Measurements from ENCODE around the gene PTPRN2. TPM values are rescaled to one million over a fixed set of nuclear protein-coding genes. Genes with fewer than 3 reads are reported as not detected.
A peak's percentile ranks its signal among the peaks of the same experiment; 100 is the strongest.

The PTPRN2 gene
- total and polyA plus RNA-seq, 2 of the 8 experiments (the other 6 are each of a cell fraction or from before 2014, with no cell fraction given) = 2.6 to 4.5 TPM

- FAIRE-seq (no peak), DNase-seq (ENCODE audit: low read depth in 1 of 2, low spot score in 2 of 2) (no peak)
- H3K23ac ChIP-seq (ENCODE audit: insufficient read length) = no peak overlapping the region
Observed at GRCh38 chr7:158264881-158265742, 322.5 kb downstream of the PTPRN2 start.

More at GRCh38 chr7:158264881-158265742, 322.5 kb downstream of the PTPRN2 start:
- Histone ChIP-seq H3K27me3 (replicated peaks in 1 of 4; ENCODE audit: control insufficient read depth in 3 of 4, extremely low read depth in 1 of 4, insufficient read depth in 3 of 4, low read length in 3 of 4) (no peaks in the 10 kb centered on the region), H4K91ac (replicated peaks; ENCODE audit: insufficient read length, low read length) (no peak overlapping the region), H3K4ac (replicated peaks; ENCODE audit: insufficient read length, low read depth, low read length) (no peak overlapping the region), H3K56ac (replicated peaks; ENCODE audit: insufficient read length, low read depth, low read length) (no peak overlapping the region), H3K9me3 (ENCODE audit: insufficient read depth in 2 of 2, low read depth in 1 of 2, low read length in 1 of 2) (peaks cover 22 to 76% of the 10 kb centered on the region in 2 experiments), H3K4me1 (replicated peaks in 1 of 4; ENCODE audit: control insufficient read depth in 3 of 4, insufficient read depth in 4 of 4, low read length in 3 of 4) (no peaks in the 10 kb centered on the region), H2BK120ac (replicated peaks; ENCODE audit: low read depth, low read length) (no peak overlapping the region), H3K79me1 (ENCODE audit: low read depth, low read length) (peaks cover 3% of the 10 kb centered on the region), H4K20me1 (replicated peaks in 1 of 2; ENCODE audit: control insufficient read depth in 1 of 2, insufficient read depth in 2 of 2, low read length in 2 of 2) (peaks cover 0 to 12% of the 10 kb centered on the region in 2 experiments), H4K5ac (ENCODE audit: insufficient read length, low read depth, low read length) (no peak overlapping the region), H3K18ac (ENCODE audit: extremely low read depth, low read length) (no peak overlapping the region), H2BK5ac (ENCODE audit: low read depth, low read length) (no peak overlapping the region), H2BK12ac (ENCODE audit: low read depth, low read length) (no peak overlapping the region), H2BK20ac (ENCODE audit: low read length) (no peak overlapping the region), H3K23me2 (ENCODE audit: low read depth, low read length) (peaks cover 12% of the 10 kb centered on the region), H3K27ac (ENCODE audit: low read depth, low read length) (no peak overlapping the region), H3K36me3 (ENCODE audit: control insufficient read depth in 2 of 4, insufficient read depth in 4 of 4, low read length in 3 of 4) (peaks cover 0 to 8% (median 0%) of the 10 kb centered on the region in 4 experiments; a peak in 1 of 8 replicates), H3K4me2 (ENCODE audit: insufficient read depth in 1 of 2, low read depth in 2 of 2, low read length in 2 of 2) (no peak overlapping the region), H3K14ac (ENCODE audit: insufficient read length) (no peak overlapping the region), H2AK5ac (ENCODE audit: low read depth, low read length) (no peak overlapping the region), H4K8ac (ENCODE audit: extremely low read depth, insufficient read depth, low read length) (peak overlapping the region; percentile 66; the same call in 1 of the 2 replicates), H2AFZ (ENCODE audit: low read length) (no peak overlapping the region), H2BK15ac (ENCODE audit: low read length) (no peak overlapping the region), H3K79me2 (ENCODE audit: control insufficient read depth in 1 of 2, insufficient read depth in 2 of 2, low read length in 2 of 2) (peaks cover 0 to 9% of the 10 kb centered on the region in 2 experiments; a peak in 2 of 4 replicates), H3K4me3 (ENCODE audit: extremely low read depth in 1 of 4, insufficient read depth in 2 of 4, low read depth in 3 of 4, low read length in 4 of 4) (no peak overlapping the region), H3K9ac (replicated peaks in 1 of 4; ENCODE audit: extremely low read depth in 1 of 4, low read depth in 3 of 4, low read length in 3 of 4) (no peak overlapping the region)
- POLR2A ChIA-PET (ENCODE audit: partially characterized antibody) = no interaction called here
- CTCF ChIA-PET (ENCODE audit: partially characterized antibody) = no interaction called here
- no peak for TF ChIP-seq TCF12 (IDR thresholded peaks at IDR 0.05; ENCODE audit: low read depth, low read length)
- no peak for TF ChIP-seq CREB1 (IDR thresholded peaks at IDR 0.05)
- no peak for TF ChIP-seq ATF2 (IDR thresholded peaks at IDR 0.05; ENCODE audit: low read length)
- TF ChIP-seq CEBPB (IDR thresholded peaks at IDR 0.05; ENCODE audit: low read depth, low read length) = no peak
- TF ChIP-seq BRCA1 (IDR thresholded peaks at IDR 0.05; ENCODE audit: low read depth, low read length) = no peak
- TF ChIP-seq HDAC6 (IDR thresholded peaks at IDR 0.05; ENCODE audit: low read depth, low read length) = no peak
- no peak for TF ChIP-seq SP1 (IDR thresholded peaks at IDR 0.05; ENCODE audit: low read depth, low read length)
- no peak for TF ChIP-seq KDM5A (IDR thresholded peaks at IDR 0.05; ENCODE audit: low read length)
- TF ChIP-seq SP2 (IDR thresholded peaks at IDR 0.05; ENCODE audit: low read length) = no peak
- WGBS, 2 experiments (ENCODE audit: extremely low coverage in 1 of 2, insufficient coverage in 1 of 2, insufficient read length in 1 of 2, insufficient replicate concordance in 2 of 2, low coverage in 1 of 2, low lambda C conversion rate in 2 of 2, missing lambda C conversion rate in 1 of 2) = 94% methylated on average over 13 of the region's 13 CpGs; no CpG with 5 or more reads in 1 of the 2 experiments

Data from H1 (cell line).